Measurements from ENCODE around the gene SH3RF1. TPM values are rescaled to one million over a fixed set of nuclear protein-coding genes. Genes with fewer than 3 reads are reported as not detected.

SH3RF1 gene
- total RNA-seq, 1 experiment from 2014 or later, result 59.5 TPM

DNA sequence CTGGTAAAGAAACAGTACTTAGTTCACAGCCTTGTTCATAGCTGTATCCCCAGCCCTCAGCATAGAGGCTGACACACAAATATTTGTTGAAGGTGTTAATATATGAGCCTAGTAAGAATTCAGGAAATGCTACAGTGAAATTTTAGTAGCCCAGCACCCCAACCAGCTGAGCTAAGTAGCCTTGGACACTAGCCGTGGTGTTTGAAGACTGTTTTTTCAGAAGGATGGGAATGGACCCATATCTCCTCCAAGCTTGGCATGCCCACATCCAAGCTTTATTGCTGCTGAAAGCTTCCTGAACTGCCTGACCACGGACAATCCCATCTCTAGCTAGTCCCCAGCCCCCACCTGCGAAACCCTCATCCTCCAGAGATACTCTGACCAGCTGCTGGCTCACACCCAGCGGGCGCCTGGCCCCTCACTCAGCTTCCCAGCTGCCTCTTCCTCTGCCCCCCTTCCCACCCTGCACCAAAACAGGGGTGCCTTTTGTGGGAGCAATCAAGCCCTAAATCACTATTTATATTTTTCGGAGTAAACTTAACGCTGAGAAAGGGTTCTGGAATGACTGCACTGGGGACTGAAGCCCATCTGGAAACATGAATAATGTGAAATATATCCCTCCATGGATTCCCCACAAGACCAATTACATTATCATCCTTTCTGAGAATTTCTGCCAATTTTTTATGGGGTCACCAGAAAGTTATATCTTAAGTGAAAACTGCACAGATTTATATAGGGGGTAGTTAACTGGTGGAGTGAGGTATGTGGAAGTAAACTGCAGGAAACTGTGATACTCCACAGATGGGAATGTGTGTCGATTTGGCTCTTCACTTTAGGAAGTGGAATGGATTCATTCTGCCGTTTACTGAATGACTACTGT lies 219.6 kb downstream of the SH3RF1 start (continued):
- TF ChIP-seq ZNF274 (IDR thresholded peaks at IDR 0.05; ENCODE audit: low read depth, low read length), result no peak
- TF ChIP-seq, protein P1, sequence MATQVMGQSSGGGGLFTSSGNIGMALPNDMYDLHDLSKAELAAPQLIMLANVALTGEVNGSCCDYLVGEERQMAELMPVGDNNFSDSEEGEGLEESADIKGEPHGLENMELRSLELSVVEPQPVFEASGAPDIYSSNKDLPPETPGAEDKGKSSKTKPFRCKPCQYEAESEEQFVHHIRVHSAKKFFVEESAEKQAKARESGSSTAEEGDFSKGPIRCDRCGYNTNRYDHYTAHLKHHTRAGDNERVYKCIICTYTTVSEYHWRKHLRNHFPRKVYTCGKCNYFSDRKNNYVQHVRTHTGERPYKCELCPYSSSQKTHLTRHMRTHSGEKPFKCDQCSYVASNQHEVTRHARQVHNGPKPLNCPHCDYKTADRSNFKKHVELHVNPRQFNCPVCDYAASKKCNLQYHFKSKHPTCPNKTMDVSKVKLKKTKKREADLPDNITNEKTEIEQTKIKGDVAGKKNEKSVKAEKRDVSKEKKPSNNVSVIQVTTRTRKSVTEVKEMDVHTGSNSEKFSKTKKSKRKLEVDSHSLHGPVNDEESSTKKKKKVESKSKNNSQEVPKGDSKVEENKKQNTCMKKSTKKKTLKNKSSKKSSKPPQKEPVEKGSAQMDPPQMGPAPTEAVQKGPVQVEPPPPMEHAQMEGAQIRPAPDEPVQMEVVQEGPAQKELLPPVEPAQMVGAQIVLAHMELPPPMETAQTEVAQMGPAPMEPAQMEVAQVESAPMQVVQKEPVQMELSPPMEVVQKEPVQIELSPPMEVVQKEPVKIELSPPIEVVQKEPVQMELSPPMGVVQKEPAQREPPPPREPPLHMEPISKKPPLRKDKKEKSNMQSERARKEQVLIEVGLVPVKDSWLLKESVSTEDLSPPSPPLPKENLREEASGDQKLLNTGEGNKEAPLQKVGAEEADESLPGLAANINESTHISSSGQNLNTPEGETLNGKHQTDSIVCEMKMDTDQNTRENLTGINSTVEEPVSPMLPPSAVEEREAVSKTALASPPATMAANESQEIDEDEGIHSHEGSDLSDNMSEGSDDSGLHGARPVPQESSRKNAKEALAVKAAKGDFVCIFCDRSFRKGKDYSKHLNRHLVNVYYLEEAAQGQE (IDR thresholded peaks at IDR 0.05; ENCODE audit: low read depth), result no peak
- no peak for TF ChIP-seq POLR2AphosphoS5 (IDR thresholded peaks at IDR 0.05; ENCODE audit: low read depth, low read length)

DNA sequence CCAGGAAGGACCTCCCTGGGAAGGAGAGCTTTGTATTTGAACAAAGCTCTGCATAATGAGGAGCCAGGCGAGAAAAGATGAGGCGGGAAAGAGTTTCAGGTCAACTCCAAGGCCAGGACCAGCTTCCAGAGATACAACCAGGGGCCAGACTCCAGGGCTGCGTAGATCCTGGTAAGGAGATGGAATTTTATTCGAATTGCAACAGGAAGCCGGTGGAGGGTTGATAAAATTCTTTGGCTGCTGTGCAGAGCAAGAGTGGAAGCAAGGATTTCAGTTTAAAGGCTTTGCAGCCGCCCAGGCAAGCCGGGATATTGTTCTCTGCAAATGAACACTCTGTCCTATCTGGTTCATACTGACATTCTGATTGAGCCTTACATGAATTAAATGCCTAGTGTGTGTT lies 220.5 kb downstream of the SH3RF1 start:
- intact Hi-C loops (cut with micrococcal nuclease), result no loop called here
- CTCF ChIA-PET, result no interaction called here
- ATAC-seq, result no peak

More for the DNA sequence above, 220.5 kb downstream of the SH3RF1 start:
- Histone ChIP-seq H3K36me3 (ENCODE audit: control insufficient read depth in 1 of 2, insufficient read depth in 2 of 2, low read length in 2 of 2) (no peaks in the 10 kb centered on the region), H3K9ac (ENCODE audit: low read length) (no peak overlapping the region), H3K4me3 (replicated peaks in 1 of 2; ENCODE audit: low read depth in 1 of 2, low read length in 2 of 2) (no peak overlapping the region), H3K27me3 (ENCODE audit: insufficient read depth, low read length) (no peaks in the 10 kb centered on the region), H3K9me2 (ENCODE audit: insufficient read depth) (no peaks in the 10 kb centered on the region), H4K20me1 (ENCODE audit: insufficient read depth) (no peaks in the 10 kb centered on the region), H3K4me1 (ENCODE audit: control insufficient read depth in 1 of 2, insufficient read depth in 2 of 2, low read length in 2 of 2) (no peaks in the 10 kb centered on the region), H3K9me3 (ENCODE audit: control insufficient read depth in 1 of 2, insufficient read depth in 1 of 2, low read depth in 1 of 2, low read length in 2 of 2) (no peaks in the 10 kb centered on the region), H2AFZ (ENCODE audit: low read depth, low read length, poor library complexity, severe bottlenecking) (no peak overlapping the region), H3K27ac (ENCODE audit: low read depth, low read length) (no peak overlapping the region), H3K4me2 (ENCODE audit: low read length) (no peak overlapping the region), H3K79me2 (ENCODE audit: insufficient read depth, low read length) (no peaks in the 10 kb centered on the region)
- DNase-seq (ENCODE audit: low read depth, low spot score), result no peak
- no TSS peak for BruUV-seq (replicated peaks)
- POLR2A ChIA-PET, result no interaction called here
- TF ChIP-seq EZH2 (IDR thresholded peaks at IDR 0.05) (no peak), SRF (IDR thresholded peaks at IDR 0.05; ENCODE audit: low read depth) (no peak), EZH2phosphoT487 (IDR thresholded peaks at IDR 0.05; ENCODE audit: borderline replicate concordance) (no peak), CTCF (IDR thresholded peaks at IDR 0.05 in 2 of 3, conservative IDR thresholded peaks at IDR 0.05 in 1 of 3; ENCODE audit: borderline replicate concordance in 1 of 3, insufficient read depth in 1 of 3, low read depth in 2 of 3, low read length in 2 of 3) (no peak), ZFX (IDR thresholded peaks at IDR 0.05) (no peak), POLR2AphosphoS5 (IDR thresholded peaks at IDR 0.05; ENCODE audit: low read depth, low read length) (no peak), CEBPB (IDR thresholded peaks at IDR 0.05; ENCODE audit: low read depth) (no peak), RAD21 (IDR thresholded peaks at IDR 0.05; ENCODE audit: low read depth) (no peak)
- TF ChIP-seq, protein P2, sequence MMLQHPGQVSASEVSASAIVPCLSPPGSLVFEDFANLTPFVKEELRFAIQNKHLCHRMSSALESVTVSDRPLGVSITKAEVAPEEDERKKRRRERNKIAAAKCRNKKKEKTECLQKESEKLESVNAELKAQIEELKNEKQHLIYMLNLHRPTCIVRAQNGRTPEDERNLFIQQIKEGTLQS (IDR thresholded peaks at IDR 0.05), result no peak
- RAD21 ChIA-PET (ENCODE audit: low non-redundant PET in 1 of 2, low total read pairs in 2 of 2, uncharacterized antibody in 2 of 2, unreplicated experiment in 2 of 2), result no interaction called here
